GM19438 (cell line): ENCODE measurements around the gene ANTXR1.

Experiments used
- ATAC-seq: cut with Tn5 transposase; IDR thresholded peaks from one replicate; pipeline ENCODE4 v1.9.1; 2021; ENCODE audit warnings: low read depth; ENCODE audit not compliant: unreplicated experiment

ANTXR1 gene

GRCh38 chr2:69292256-69292655 lies 279.3 kb downstream of the ANTXR1 start:
- ATAC-seq: no peak

- ATAC-seq: no peak
Measured at GRCh38 chr2:69296421-69296820, 283.4 kb downstream of the ANTXR1 start.

GRCh38 chr2:69297216-69297615 lies 284.2 kb downstream of the ANTXR1 start:
- no peak for ATAC-seq

- ATAC-seq: no peak
Measured at GRCh38 chr2:69298261-69298660, 285.3 kb downstream of the ANTXR1 start.

GRCh38 chr2:69298862-69299261 lies 285.9 kb downstream of the ANTXR1 start:
- no peak for ATAC-seq
